ENCODE measurements around the gene PTPRN2.
"Not testable (repeated sequence)": the region's sequence is repeated elsewhere in the genome, so short reads cannot be mapped to it uniquely, and the experiment has no call there.

Gene PTPRN2

GRCh38 chr7:158377800-158378623 is 209.6 kb downstream of the PTPRN2 start:
- no peak for TF ChIP-seq CTCF (IDR thresholded peaks at IDR 0.05; ENCODE audit: control insufficient read depth, extremely low read depth, insufficient read depth)
- no peak overlapping the region for H3K4me3 ChIP-seq (ENCODE audit: low read depth, low read length)
- DNase-seq (ENCODE audit: low read depth): peak; percentile 76

DNA sequence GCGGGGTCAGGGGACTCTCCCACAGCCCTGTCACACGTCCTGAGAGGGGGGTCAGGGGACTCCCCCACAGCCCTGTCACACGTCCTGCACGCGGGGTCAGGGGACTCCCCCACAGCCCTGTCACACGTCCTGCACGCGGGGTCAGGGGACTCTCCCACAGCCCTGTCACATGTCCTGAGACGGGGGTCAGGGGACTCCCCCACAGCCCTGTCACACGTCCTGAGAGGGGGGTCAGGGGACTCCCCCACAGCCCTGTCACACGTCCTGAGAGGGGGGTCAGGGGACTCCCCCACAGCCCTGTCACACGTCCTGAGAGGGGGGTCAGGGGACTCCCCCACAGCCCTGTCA is 210.8 kb downstream of the PTPRN2 start:
- H3K4me3 ChIP-seq (ENCODE audit: low read depth, low read length); DNase-seq (ENCODE audit: low read depth): not testable (repeated sequence)

DNA sequence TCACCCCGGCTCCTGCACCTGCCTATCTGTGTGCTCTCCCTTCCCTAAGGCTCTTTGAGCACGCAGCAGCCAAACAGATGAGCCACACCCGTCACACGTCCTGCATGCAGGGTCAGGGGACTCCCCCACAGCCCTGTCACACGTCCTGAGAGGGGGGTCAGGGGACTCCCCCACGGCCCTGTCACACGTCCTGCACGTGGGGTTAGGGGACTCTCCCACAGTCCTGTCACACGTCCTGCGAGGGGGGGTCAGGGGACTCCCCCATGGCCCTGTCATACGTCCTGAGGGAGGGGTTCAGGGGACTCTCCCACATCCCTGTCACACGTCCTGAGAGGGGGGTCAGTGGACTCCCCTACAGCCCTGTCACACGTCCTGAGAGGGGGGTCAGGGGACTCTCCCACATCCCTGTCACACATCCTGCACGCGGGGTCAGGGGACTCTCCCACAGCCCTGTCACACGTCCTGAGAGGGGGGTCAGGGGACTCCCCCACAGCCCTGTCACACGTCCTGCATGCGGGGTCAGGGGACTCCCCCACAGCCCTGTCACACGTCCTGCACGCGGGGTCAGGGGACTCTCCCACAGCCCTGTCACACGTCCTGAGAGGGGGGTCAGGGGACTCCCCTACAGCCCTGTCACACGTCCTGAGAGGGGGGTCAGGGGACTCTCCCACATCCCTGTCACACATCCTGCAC is 211.3 kb downstream of the PTPRN2 start:
- not testable (repeated sequence) for DNase-seq (ENCODE audit: low read depth); H3K4me3 ChIP-seq (ENCODE audit: low read depth, low read length)

GRCh38 chr7:158375034-158375433 is 212.6 kb downstream of the PTPRN2 start:
- DNase-seq (ENCODE audit: low read depth): no peak
- H3K4me3 ChIP-seq (ENCODE audit: low read depth, low read length): no peak overlapping the region
- no peak for TF ChIP-seq CTCF (IDR thresholded peaks at IDR 0.05; ENCODE audit: control insufficient read depth, extremely low read depth, insufficient read depth)

DNA sequence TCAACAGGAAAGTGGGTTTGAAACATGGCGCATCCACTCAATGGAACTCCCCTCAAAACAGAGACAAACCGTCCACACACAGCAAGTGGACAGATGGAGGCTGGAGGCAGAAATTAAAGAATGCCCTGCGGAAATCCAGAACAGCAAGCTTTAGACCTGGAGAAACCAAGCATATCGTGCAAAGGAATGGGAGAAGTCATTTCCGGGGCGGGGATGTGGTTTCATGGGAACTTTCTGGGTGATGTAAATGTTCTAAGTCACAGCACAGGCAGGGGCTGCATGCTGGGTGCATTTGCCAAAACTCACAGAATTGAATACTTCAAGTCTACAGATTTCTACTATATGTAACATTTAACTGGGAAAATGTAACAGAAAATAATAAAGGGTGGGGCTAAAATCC is 213.0 kb downstream of the PTPRN2 start:
- no peak for DNase-seq (ENCODE audit: low read depth)
- no peak overlapping the region for H3K4me3 ChIP-seq (ENCODE audit: low read depth, low read length)
- TF ChIP-seq CTCF (IDR thresholded peaks at IDR 0.05; ENCODE audit: control insufficient read depth, extremely low read depth, insufficient read depth): no peak

- TF ChIP-seq CTCF (IDR thresholded peaks at IDR 0.05; ENCODE audit: control insufficient read depth, extremely low read depth, insufficient read depth): no peak
- DNase-seq (ENCODE audit: low read depth): no peak
- no peak overlapping the region for H3K4me3 ChIP-seq (ENCODE audit: low read depth, low read length)
These were observed 213.5 kb downstream of the PTPRN2 start for GRCh38 chr7:158374146-158374545.

DNA sequence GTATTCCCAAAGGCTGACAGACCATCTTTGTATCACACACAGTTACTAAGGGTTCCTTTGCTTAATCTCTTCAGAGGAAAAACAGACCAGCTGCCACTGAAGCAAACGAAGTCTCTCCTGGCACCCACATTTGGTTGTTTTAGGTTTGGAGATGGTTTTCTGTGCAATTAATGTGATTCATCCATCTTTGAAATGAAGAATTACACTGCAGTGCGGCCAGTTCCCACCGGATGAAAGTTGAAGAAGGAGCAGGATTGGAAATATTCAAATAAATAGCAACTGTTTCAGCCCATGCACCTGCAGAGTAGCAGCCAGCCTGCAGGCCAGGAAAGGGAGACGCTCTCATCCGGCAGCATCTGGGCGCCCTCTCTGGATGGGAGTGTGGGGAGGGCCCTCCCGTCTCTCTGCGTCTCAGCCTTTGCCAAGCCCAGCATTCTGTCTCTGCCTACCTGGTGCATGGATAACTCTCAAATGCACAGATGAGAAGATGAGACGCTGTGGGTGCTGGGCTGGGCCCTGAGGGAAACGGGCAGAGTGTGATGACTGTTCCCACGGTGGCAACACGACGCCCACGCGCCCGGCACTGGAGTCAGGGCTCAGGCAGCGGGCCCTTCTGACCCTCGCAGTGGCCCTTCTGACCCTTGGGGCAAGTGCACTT is 214.0 kb downstream of the PTPRN2 start:
- no peak for TF ChIP-seq CTCF (IDR thresholded peaks at IDR 0.05; ENCODE audit: control insufficient read depth, extremely low read depth, insufficient read depth)
- H3K4me3 ChIP-seq (ENCODE audit: low read depth, low read length): no peak overlapping the region

More for the DNA sequence above, 214.0 kb downstream of the PTPRN2 start:
- DNase-seq (ENCODE audit: low read depth): no peak

Data from LNCaP clone FGC (cell line).